HepG2 (cell line): ENCODE results near the gene C10orf90. TPM values are rescaled to one million over a fixed set of nuclear protein-coding genes. Genes with fewer than 3 reads are reported as not detected.

ENCODE experiments used
- ATAC-seq: fragments of 200-7000 bp; cut with Tn5 transposase; 3 replicates; pipeline ENCODE4 v1.9.1; 2020; ENCODE audit warnings: mild to moderate bottlenecking, moderate library complexity
- BruUV-seq: library from RNA; stranded (reverse); fragments of 400-500 nt; replicated peaks from 2 replicates; lab custom pipeline; 2021; lab: Mats Ljungman, UMichigan
- CTCF ChIA-PET: fragments of 300-600 bp; formaldehyde crosslinking; extraction: SDS; loops from one replicate; lab custom pipeline; 2021; ENCODE audit warnings: low total read pairs, inconsistent platforms, low intra/inter-chr PET ratio; lab: Yijun Ruan, JAX
- POLR2A ChIA-PET: fragments of 350-600 bp; sonication (Branson Sonifier 250); formaldehyde crosslinking; loops from one replicate; lab custom pipeline; 2020; ENCODE audit warnings: antibody characterized with exemption, inconsistent platforms; lab: Yijun Ruan, JAX
- DNase-seq: peaks from one replicate; pipeline ENCODE4 v3.0.0-alpha.2; 2015; ENCODE audit warnings: low spot score
- FAIRE-seq: peaks from 3 replicates; lab custom pipeline; 2011; peaks lifted over from hg19 to GRCh38; lab: Jason Lieb, UNC
- H2AFZ ChIP-seq: one replicate; pipeline ENCODE4 v1.6.1; 2011; ENCODE audit warnings: low read length, inconsistent platforms
- H3K27ac ChIP-seq: fragments of 300-600 bp; 3 replicates; pipeline ENCODE4 v1.8.0; 2011; ENCODE audit warnings: mixed run types, mild to moderate bottlenecking, mixed read lengths, low read length, inconsistent platforms; ENCODE audit not compliant: insufficient read depth; ENCODE audit errors: extremely low read length
- H3K27me3 ChIP-seq, 2 experiments: fragments of 200-600 bp in 1 of 2; 2 replicates in 1 of 2; 3 replicates in 1 of 2; pipeline versions ENCODE4 v1.6.0 to v1.8.0; 2011; ENCODE audit warnings: low read length in 2 of 2, mild to moderate bottlenecking in 2 of 2, moderate library complexity in 2 of 2, inconsistent platforms in 1 of 2; ENCODE audit not compliant: insufficient read depth in 2 of 2, control insufficient read depth in 1 of 2
- H3K36me3 ChIP-seq, 2 experiments: fragments of 200-600 bp in 1 of 2; replicated peaks in 1 of 2; 2 replicates in 1 of 2; 3 replicates in 1 of 2; pipeline versions ENCODE4 v1.5.1 to v1.8.0; 2011; ENCODE audit warnings: low read length in 2 of 2, inconsistent platforms in 1 of 2; ENCODE audit not compliant: insufficient read depth in 2 of 2, control insufficient read depth in 1 of 2
- H3K4me1 ChIP-seq: 2 replicates; pipeline ENCODE4 v1.5.1; 2012; ENCODE audit warnings: low read length, inconsistent platforms; ENCODE audit not compliant: insufficient read depth
- H3K4me2 ChIP-seq: 2 replicates; pipeline ENCODE4 v1.6.0; 2011; ENCODE audit warnings: low read depth, low read length, inconsistent platforms
- H3K4me3 ChIP-seq, 3 experiments: fragments of 200-600 bp in 1 of 3; sonication (generic), shearing (Covaris generic) in 1 of 3; replicated peaks in 1 of 3; 2 replicates each; pipeline ENCODE4 v1.5.1; 2011 to 2016; ENCODE audit warnings: low read length in 3 of 3, inconsistent platforms in 2 of 3, low read depth in 2 of 3, mild to moderate bottlenecking in 2 of 3, control low read depth in 1 of 3, mixed read lengths in 1 of 3; ENCODE audit not compliant: insufficient read depth in 1 of 3
- H3K79me2 ChIP-seq: one replicate; pipeline ENCODE4 v1.6.1; 2011; ENCODE audit warnings: low read length, inconsistent platforms; ENCODE audit not compliant: insufficient read depth
- H3K9ac ChIP-seq: 2 replicates; pipeline ENCODE4 v1.6.0; 2011; ENCODE audit warnings: mild to moderate bottlenecking, low read depth, low read length, inconsistent platforms; ENCODE audit not compliant: insufficient read depth
- H3K9me3 ChIP-seq: 2 replicates; pipeline ENCODE4 v1.5.1; 2012; ENCODE audit warnings: mild to moderate bottlenecking, low read length
- H4K20me1 ChIP-seq: 2 replicates; pipeline ENCODE4 v1.6.0; 2011; ENCODE audit warnings: inconsistent platforms, mild to moderate bottlenecking, low read length, moderate library complexity; ENCODE audit not compliant: insufficient read depth
- EP300 ChIP-seq, 3 experiments: sonication (generic) in 1 of 3; formaldehyde crosslinking in 1 of 3; IDR thresholded peaks; 2 replicates each; pipeline versions ENCODE4 v1.5.1 to v1.6.1; 2011 to 2020; ENCODE audit warnings: low read depth in 2 of 3, low read length in 2 of 3, borderline replicate concordance in 1 of 3, improper control_type of control experiment in 1 of 3, mild to moderate bottlenecking in 1 of 3, missing genetic modification reagents in 1 of 3, moderate library complexity in 1 of 3
- XRCC5 ChIP-seq: fragments of 200-400 bp; formaldehyde crosslinking; optimal IDR thresholded peaks from 2 replicates; pipeline ENCODE3; 2017; ENCODE audit warnings: mild to moderate bottlenecking, low read length
- ZNF503 ChIP-seq: sonication (generic); formaldehyde crosslinking; IDR thresholded peaks from 2 replicates; pipeline ENCODE4 v1.4.0; 2020; ENCODE audit warnings: missing genetic modification reagents
- WGBS: methylation state at CpG from one replicate; pipeline ENCODE4 v1.1.6; 2017; ENCODE audit warnings: low lambda C conversion rate; 5-methylcytosine and 5-hydroxymethylcytosine counted together
- in situ Hi-C: cut with HindIII; loops from 2 replicates; pipeline ENCODE4 v1.10.0; 2017; ENCODE audit warnings: low pct_unique_long_range_greater_than_20kb; ENCODE audit not compliant: extremely low pct_ligation_motif_present
- intact Hi-C: fragments of 100-400 bp; cut with micrococcal nuclease; formaldehyde crosslinking; loops from one replicate; pipeline ENCODE4 v1.10.0; 2022; ENCODE audit not compliant: unreplicated experiment
- polyA plus RNA-seq, 8 experiments: library from polyadenylated mRNA; depleted of rRNA in 3 of 8; stranded (reverse) in 7 of 8; unstranded in 1 of 8; fragments of >200 nt; fragmentation: Illumina TruSeq in 4 of 8; extraction: Trizol in 4 of 8; gene quantifications; 2 replicates each; pipeline versions ENCODE4 v1.2.1 to v1.2.3, GENCODE V29; 2011 to 2016; ENCODE audit warnings: low read depth in 4 of 8, missing spikeins in 1 of 8, mixed read lengths in 1 of 8; ENCODE audit not compliant: insufficient read depth in 1 of 8
- total RNA-seq, 5 experiments: library from RNA; depleted of rRNA; stranded (reverse); fragments of >200 nt; fragmentation: Illumina TruSeq; extraction: Trizol; gene quantifications; 2 replicates each; pipeline ENCODE4 v1.2.3, GENCODE V29; 2016; ENCODE audit warnings: low read depth in 1 of 5
- TF ChIP-seq, protein P1 (sequence below): sonication (generic); formaldehyde crosslinking; IDR thresholded peaks from 2 replicates; pipeline ENCODE4 v1.4.0; 2020; ENCODE audit warnings: missing genetic modification reagents
- TF ChIP-seq, protein P2 (sequence below): IDR thresholded peaks from 2 replicates; pipeline ENCODE4 v1.4.0; 2020; ENCODE audit warnings: mild to moderate bottlenecking, missing genetic modification reagents

The C10orf90 gene
- total and polyA plus RNA-seq, 2 of the 13 experiments (the other 11 are each of a cell fraction or from before 2014, with no cell fraction given): not detected

DNA sequence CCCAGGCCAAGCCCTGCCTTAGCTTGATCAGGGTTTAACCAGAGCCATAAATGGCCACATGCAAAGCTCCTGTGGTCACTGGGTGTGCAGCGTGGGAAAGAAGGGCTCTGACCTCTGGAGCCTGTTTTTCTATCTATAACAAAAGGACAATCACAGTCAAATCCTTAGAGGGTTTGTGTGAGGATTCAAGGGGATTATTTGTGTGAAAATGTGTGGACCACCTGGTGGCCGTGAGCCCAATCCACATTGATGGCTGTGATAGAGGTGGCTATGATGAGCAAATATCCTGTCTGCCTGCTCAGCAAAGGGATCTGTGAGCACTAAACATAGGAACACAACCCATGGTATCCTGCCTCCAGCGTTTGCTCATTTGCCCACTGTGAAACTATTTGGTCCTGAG lies 107.1 kb downstream of the C10orf90 start:
- POLR2A ChIA-PET: no interaction called here
- TF ChIP-seq, protein P1, sequence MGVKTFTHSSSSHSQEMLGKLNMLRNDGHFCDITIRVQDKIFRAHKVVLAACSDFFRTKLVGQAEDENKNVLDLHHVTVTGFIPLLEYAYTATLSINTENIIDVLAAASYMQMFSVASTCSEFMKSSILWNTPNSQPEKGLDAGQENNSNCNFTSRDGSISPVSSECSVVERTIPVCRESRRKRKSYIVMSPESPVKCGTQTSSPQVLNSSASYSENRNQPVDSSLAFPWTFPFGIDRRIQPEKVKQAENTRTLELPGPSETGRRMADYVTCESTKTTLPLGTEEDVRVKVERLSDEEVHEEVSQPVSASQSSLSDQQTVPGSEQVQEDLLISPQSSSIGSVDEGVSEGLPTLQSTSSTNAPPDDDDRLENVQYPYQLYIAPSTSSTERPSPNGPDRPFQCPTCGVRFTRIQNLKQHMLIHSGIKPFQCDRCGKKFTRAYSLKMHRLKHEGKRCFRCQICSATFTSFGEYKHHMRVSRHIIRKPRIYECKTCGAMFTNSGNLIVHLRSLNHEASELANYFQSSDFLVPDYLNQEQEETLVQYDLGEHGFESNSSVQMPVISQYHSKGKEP (CRISPR knock-in tag): no peak
- TF ChIP-seq EP300 (IDR thresholded peaks at IDR 0.05; ENCODE audit: low read depth in 2 of 2, low read length in 2 of 2) (no peak), EP300 (CRISPR knock-in tag; IDR thresholded peaks at IDR 0.05; ENCODE audit: borderline replicate concordance) (no peak), ZNF503 (CRISPR knock-in tag) (no peak), XRCC5 (no peak)
- TF ChIP-seq, protein P2, sequence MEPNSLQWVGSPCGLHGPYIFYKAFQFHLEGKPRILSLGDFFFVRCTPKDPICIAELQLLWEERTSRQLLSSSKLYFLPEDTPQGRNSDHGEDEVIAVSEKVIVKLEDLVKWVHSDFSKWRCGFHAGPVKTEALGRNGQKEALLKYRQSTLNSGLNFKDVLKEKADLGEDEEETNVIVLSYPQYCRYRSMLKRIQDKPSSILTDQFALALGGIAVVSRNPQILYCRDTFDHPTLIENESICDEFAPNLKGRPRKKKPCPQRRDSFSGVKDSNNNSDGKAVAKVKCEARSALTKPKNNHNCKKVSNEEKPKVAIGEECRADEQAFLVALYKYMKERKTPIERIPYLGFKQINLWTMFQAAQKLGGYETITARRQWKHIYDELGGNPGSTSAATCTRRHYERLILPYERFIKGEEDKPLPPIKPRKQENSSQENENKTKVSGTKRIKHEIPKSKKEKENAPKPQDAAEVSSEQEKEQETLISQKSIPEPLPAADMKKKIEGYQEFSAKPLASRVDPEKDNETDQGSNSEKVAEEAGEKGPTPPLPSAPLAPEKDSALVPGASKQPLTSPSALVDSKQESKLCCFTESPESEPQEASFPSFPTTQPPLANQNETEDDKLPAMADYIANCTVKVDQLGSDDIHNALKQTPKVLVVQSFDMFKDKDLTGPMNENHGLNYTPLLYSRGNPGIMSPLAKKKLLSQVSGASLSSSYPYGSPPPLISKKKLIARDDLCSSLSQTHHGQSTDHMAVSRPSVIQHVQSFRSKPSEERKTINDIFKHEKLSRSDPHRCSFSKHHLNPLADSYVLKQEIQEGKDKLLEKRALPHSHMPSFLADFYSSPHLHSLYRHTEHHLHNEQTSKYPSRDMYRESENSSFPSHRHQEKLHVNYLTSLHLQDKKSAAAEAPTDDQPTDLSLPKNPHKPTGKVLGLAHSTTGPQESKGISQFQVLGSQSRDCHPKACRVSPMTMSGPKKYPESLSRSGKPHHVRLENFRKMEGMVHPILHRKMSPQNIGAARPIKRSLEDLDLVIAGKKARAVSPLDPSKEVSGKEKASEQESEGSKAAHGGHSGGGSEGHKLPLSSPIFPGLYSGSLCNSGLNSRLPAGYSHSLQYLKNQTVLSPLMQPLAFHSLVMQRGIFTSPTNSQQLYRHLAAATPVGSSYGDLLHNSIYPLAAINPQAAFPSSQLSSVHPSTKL: no peak
- no TSS peak for BruUV-seq

More for the DNA sequence above, 107.1 kb downstream of the C10orf90 start:
- FAIRE-seq (no peak), ATAC-seq (no peak), DNase-seq (no peak)
- H4K20me1 ChIP-seq: no peaks in the 10 kb centered on the region
- no peak overlapping the region for H3K4me2 ChIP-seq
- no peak overlapping the region for H3K27ac ChIP-seq
- no peak overlapping the region for H2AFZ ChIP-seq
- intact Hi-C loops (no loop called here), in situ Hi-C loops (no loop called here)
- no peaks in the 10 kb centered on the region for H3K79me2 ChIP-seq
- no peaks in the 10 kb centered on the region for H3K4me1 ChIP-seq
- CTCF ChIA-PET: no interaction called here
- H3K36me3 ChIP-seq: no peaks in the 10 kb centered on the region
- no peak overlapping the region for H3K4me3 ChIP-seq
- H3K27me3 ChIP-seq: no peaks in the 10 kb centered on the region; a peak in 1 of 5 replicates
- no peaks in the 10 kb centered on the region for H3K9me3 ChIP-seq
- no peak overlapping the region for H3K9ac ChIP-seq
- 15% methylated on average over 3 of the region's 3 CpGs for WGBS
